Frontal cortex (tissue), 4 donors: ENCODE measurements around the gene DTX1. TPM values are rescaled to one million over a fixed set of nuclear protein-coding genes. Genes with fewer than 3 reads are reported as not detected.
A peak's percentile ranks its signal among the peaks of the same experiment; 100 is the strongest.
"Not testable (repeated sequence)": the region's sequence is repeated elsewhere in the genome, so short reads cannot be mapped to it uniquely, and the experiment has no call there.

ENCODE experiments used
- DNase-seq, 2 donors: peaks; one replicate each; pipeline ENCODE4 v3.0.0; 2012; ENCODE audit warnings: low spot score in 2 of 2
- FAIRE-seq: peaks from 2 replicates; lab custom pipeline; 2012; peaks lifted over from hg19 to GRCh38; lab: Jason Lieb, UNC
- total RNA-seq: library from RNA; depleted of rRNA; stranded (reverse); fragments of >200 nt; gene quantifications from one replicate; pipeline ENCODE4 v1.2.3, GENCODE V29; 2014
- donor health status: control.
- donor health status: control.
- donor health status: control.

DTX1 gene
- total RNA-seq, 1 donor from 2014 or later = 18.3 TPM

GRCh38 chr12:113109872-113110599 is 53.5 kb downstream of the DTX1 start:
- DNase-seq = no peak
- FAIRE-seq = no peak

- DNase-seq = no peak
- no peak for FAIRE-seq
These were observed 54.7 kb downstream of the DTX1 start for GRCh38 chr12:113111247-113111646.

GRCh38 chr12:113112043-113112899 is 55.7 kb downstream of the DTX1 start:
- FAIRE-seq (no peak), DNase-seq (no peak)

- DNase-seq (no peak), FAIRE-seq (no peak)
These were observed 56.9 kb downstream of the DTX1 start for GRCh38 chr12:113113397-113113796.

- no peak for DNase-seq
- FAIRE-seq = no peak
These were observed 58.1 kb downstream of the DTX1 start for GRCh38 chr12:113114447-113115178.

GRCh38 chr12:113115455-113116126 is 59.1 kb downstream of the DTX1 start:
- FAIRE-seq (no peak), DNase-seq (no peak)

- FAIRE-seq (no peak), DNase-seq (no peak)
These were observed 60.3 kb downstream of the DTX1 start for GRCh38 chr12:113116875-113117274.

GRCh38 chr12:113117684-113118083 is 61.2 kb downstream of the DTX1 start:
- not testable (repeated sequence) for FAIRE-seq, DNase-seq

- FAIRE-seq (no peak), DNase-seq (no peak)
These were observed 61.6 kb downstream of the DTX1 start for GRCh38 chr12:113118142-113118541.

GRCh38 chr12:113119980-113120669 is 63.6 kb downstream of the DTX1 start:
- no peak for DNase-seq
- no peak for FAIRE-seq

- FAIRE-seq (no peak), DNase-seq (no peak)
These were observed 64.3 kb downstream of the DTX1 start for GRCh38 chr12:113120670-113121370.

- FAIRE-seq (no peak), DNase-seq (no peak)
These were observed 71.3 kb downstream of the DTX1 start for GRCh38 chr12:113127791-113128199.

GRCh38 chr12:113128802-113129663 is 72.5 kb downstream of the DTX1 start:
- DNase-seq (no peak), FAIRE-seq (no peak)

GRCh38 chr12:113129664-113130456 is 73.3 kb downstream of the DTX1 start:
- DNase-seq (no peak), FAIRE-seq (no peak)

- no peak for FAIRE-seq
- peak; percentile 58 to 76 for DNase-seq
These were observed 74.1 kb downstream of the DTX1 start for GRCh38 chr12:113130457-113131135.

- FAIRE-seq = no peak
These were observed 75.0 kb downstream of the DTX1 start for GRCh38 chr12:113131556-113131955.

More at GRCh38 chr12:113131556-113131955, 75.0 kb downstream of the DTX1 start:
- no peak for DNase-seq
